Sigmoid colon (tissue), 7 donors: ENCODE results near the gene LDLRAD3. TPM values are rescaled to one million over a fixed set of nuclear protein-coding genes. Genes with fewer than 3 reads are reported as not detected.

Source experiments
- DNase-seq: peaks from one replicate; pipeline ENCODE4 v3.0.0-alpha.2; 2019
- H3K27ac ChIP-seq, 4 donors: fragments of 200-600 bp; sonication (generic); one replicate each; pipeline ENCODE4 v1.5.1; 2016 to 2019; ENCODE audit warnings: mild to moderate bottlenecking in 1 of 4
- H3K27me3 ChIP-seq, 3 donors: fragments of 200-600 bp; sonication (generic); one replicate each; pipeline ENCODE4 v1.5.1; 2019; ENCODE audit warnings: mild to moderate bottlenecking in 1 of 3
- H3K36me3 ChIP-seq, 4 donors: fragments of 200-600 bp; sonication (generic); one replicate each; pipeline ENCODE4 v1.5.1; 2016 to 2019
- H3K4me1 ChIP-seq, 4 donors: fragments of 200-600 bp; sonication (generic); one replicate each; pipeline ENCODE4 v1.5.1; 2017 to 2019
- H3K4me3 ChIP-seq, 4 donors: fragments of 200-600 bp; sonication (generic); one replicate each; pipeline ENCODE4 v1.5.1; 2017 to 2019; ENCODE audit warnings: mild to moderate bottlenecking in 2 of 4, moderate library complexity in 1 of 4
- H3K9me3 ChIP-seq, 4 donors: fragments of 200-600 bp in 3 of 4; sonication (generic) in 3 of 4; one replicate each; pipeline versions ENCODE4 v1.5.1 to v1.6.1; 2013 to 2019
- EP300 ChIP-seq, 4 donors: sonication (generic); formaldehyde crosslinking; IDR thresholded peaks; one replicate each; pipeline ENCODE4 v1.6.1; 2017; ENCODE audit warnings: antibody characterized with exemption in 4 of 4
- POLR2A ChIP-seq, 2 donors: fragments of 450-650 bp; IDR thresholded peaks; one replicate each; pipeline ENCODE4 v1.6.1; 2016; ENCODE audit warnings: antibody characterized with exemption in 2 of 2, mild to moderate bottlenecking in 2 of 2, moderate library complexity in 2 of 2
- POLR2AphosphoS5 ChIP-seq, 4 donors: sonication (generic); formaldehyde crosslinking; IDR thresholded peaks; one replicate each; pipeline ENCODE4 v1.6.1; 2017; ENCODE audit warnings: antibody characterized with exemption in 4 of 4
- WGBS, 2 donors: extraction: QIAGEN DNeasy Blood & Tissue Kit; methylation state at CpG; one replicate each; pipeline ENCODE4 v1.1.7; 2013; 5-methylcytosine and 5-hydroxymethylcytosine counted together
- intact Hi-C: fragments of 100-400 bp; cut with DNase I; formaldehyde crosslinking; loops from one replicate; pipeline ENCODE4 v1.15.1; 2023
- polyA plus RNA-seq, 3 donors: library from polyadenylated mRNA; stranded (reverse); fragments of 200-250 nt; gene quantifications; one replicate each; pipeline ENCODE4 v1.2.3, GENCODE V29; 2013
- total RNA-seq, 4 donors: library from RNA; depleted of rRNA; stranded (reverse); fragments of >200 nt; gene quantifications; one replicate each; pipeline ENCODE4 v1.1.0, GENCODE V29; 2016
- TF ChIP-seq, protein P1 (sequence below), 4 experiments: fragments of 450-650 bp in 3 of 4; fragments of 200-600 bp in 1 of 4; IDR thresholded peaks; one replicate each; pipeline ENCODE4 v1.5.1; 2016 to 2019; ENCODE audit warnings: antibody characterized with exemption in 4 of 4, mild to moderate bottlenecking in 3 of 4, moderate library complexity in 2 of 4
- donor health status: healthy with polysubstance abuse.
- donor health status: Bipolar disorder and iron deficiency.
- donor health status: healthy.

LDLRAD3 gene
- total and polyA plus RNA-seq, 7 donors, result 0.23 to 23.4 (median 10.2) TPM

DNA sequence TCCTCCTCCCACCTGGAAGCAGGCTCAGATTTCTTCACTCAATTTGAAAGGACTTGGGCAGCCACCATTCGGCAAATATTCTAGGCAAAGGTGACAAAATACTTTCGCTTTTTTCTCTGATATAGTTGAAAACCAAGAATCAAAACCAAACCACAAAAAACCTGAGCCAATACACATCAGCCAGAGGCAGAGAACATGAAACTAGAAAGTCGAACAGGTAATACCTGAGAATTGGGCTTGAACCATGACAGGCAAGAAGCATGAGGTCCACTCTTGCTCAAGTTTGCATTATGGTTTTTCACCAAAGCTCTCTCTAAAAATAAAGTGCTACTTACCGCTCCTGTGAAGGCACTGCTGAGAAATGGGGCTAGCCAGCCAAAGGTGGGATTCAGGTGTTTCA, 26.2 kb upstream of the LDLRAD3 start:
- Histone ChIP-seq H3K36me3 (no peaks in the 10 kb centered on the region), H3K27me3 (no peaks in the 10 kb centered on the region), H3K4me1 (no peaks in the 10 kb centered on the region), H3K9me3 (no peaks in the 10 kb centered on the region), H3K27ac (no peak overlapping the region), H3K4me3 (no peak overlapping the region)
- no peak for DNase-seq
- WGBS, 2 donors, result 87 to 95% methylated on average over 4 of the region's 4 CpGs
- TF ChIP-seq, protein P1, sequence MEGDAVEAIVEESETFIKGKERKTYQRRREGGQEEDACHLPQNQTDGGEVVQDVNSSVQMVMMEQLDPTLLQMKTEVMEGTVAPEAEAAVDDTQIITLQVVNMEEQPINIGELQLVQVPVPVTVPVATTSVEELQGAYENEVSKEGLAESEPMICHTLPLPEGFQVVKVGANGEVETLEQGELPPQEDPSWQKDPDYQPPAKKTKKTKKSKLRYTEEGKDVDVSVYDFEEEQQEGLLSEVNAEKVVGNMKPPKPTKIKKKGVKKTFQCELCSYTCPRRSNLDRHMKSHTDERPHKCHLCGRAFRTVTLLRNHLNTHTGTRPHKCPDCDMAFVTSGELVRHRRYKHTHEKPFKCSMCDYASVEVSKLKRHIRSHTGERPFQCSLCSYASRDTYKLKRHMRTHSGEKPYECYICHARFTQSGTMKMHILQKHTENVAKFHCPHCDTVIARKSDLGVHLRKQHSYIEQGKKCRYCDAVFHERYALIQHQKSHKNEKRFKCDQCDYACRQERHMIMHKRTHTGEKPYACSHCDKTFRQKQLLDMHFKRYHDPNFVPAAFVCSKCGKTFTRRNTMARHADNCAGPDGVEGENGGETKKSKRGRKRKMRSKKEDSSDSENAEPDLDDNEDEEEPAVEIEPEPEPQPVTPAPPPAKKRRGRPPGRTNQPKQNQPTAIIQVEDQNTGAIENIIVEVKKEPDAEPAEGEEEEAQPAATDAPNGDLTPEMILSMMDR (IDR thresholded peaks at IDR 0.05), result no peak
- no peak for TF ChIP-seq POLR2A (IDR thresholded peaks at IDR 0.05)
- no peak for TF ChIP-seq EP300 (IDR thresholded peaks at IDR 0.05)
- TF ChIP-seq POLR2AphosphoS5 (IDR thresholded peaks at IDR 0.05), result no peak
- intact Hi-C loops, result no loop called here

DNA sequence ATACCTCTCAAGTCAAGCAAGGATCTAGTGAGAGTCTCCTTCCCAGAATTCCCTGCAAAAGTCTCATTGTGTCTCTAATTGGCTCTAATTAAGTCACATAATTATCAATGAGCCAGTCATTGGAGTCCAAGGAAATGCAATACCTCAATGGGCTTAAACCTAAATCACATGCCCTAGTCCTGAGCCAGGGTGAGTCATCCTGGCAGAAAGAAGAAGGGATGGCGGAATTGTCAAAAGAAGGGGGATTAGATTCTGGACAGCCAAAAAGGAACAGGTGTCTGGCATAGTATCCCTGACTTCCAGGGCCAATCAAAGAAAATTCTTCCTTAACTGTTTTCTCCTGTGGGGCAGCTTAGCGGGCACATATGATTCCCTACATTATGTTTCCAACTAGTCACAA, 25.1 kb upstream of the LDLRAD3 start:
- no peak overlapping the region for H3K4me3 ChIP-seq
- no peak for DNase-seq
- intact Hi-C loops, result no loop called here
- WGBS, 2 donors, result 92 to 94% methylated on average over 2 of the region's 2 CpGs
- no peaks in the 10 kb centered on the region for H3K4me1 ChIP-seq
- no peaks in the 10 kb centered on the region for H3K36me3 ChIP-seq
- TF ChIP-seq EP300 (IDR thresholded peaks at IDR 0.05), result no peak
- no peak for TF ChIP-seq POLR2AphosphoS5 (IDR thresholded peaks at IDR 0.05)
- TF ChIP-seq, protein P1 (IDR thresholded peaks at IDR 0.05), result no peak
- TF ChIP-seq POLR2A (IDR thresholded peaks at IDR 0.05), result no peak
- no peak overlapping the region for H3K27ac ChIP-seq
- no peaks in the 10 kb centered on the region for H3K27me3 ChIP-seq
- H3K9me3 ChIP-seq, result no peaks in the 10 kb centered on the region

DNA sequence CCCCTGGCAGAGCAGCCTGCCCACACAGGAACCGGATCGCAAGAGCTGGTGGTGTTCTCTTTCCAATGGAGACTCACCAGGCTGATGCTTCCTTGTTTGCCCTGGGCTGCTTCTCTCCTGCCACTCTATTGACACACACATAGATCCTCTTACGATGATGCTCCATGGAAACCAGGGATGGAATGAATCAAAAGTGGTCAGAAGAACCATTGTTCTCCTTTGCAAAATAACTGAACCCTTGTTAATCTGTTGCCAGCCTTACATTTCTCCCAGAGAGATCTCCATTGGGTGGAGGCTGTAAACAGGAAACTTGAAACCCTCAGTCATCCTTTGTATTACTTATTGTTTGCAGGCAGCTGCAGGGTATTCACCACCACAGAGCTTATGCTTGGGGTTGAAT, 24.6 kb upstream of the LDLRAD3 start:
- Histone ChIP-seq H3K27me3 (no peaks in the 10 kb centered on the region), H3K27ac (no peak overlapping the region), H3K36me3 (no peaks in the 10 kb centered on the region), H3K9me3 (no peaks in the 10 kb centered on the region), H3K4me1 (no peaks in the 10 kb centered on the region), H3K4me3 (no peak overlapping the region)
- intact Hi-C loops, result no loop called here
- whole genome bisulfite sequencing, 2 donors, result 71 to 73% methylated on average over 3 of the region's 3 CpGs
- DNase-seq, result no peak
- no peak for TF ChIP-seq POLR2AphosphoS5 (IDR thresholded peaks at IDR 0.05)
- TF ChIP-seq EP300 (IDR thresholded peaks at IDR 0.05), result no peak
- no peak for TF ChIP-seq POLR2A (IDR thresholded peaks at IDR 0.05)
- TF ChIP-seq, protein P1 (IDR thresholded peaks at IDR 0.05), result no peak

DNA sequence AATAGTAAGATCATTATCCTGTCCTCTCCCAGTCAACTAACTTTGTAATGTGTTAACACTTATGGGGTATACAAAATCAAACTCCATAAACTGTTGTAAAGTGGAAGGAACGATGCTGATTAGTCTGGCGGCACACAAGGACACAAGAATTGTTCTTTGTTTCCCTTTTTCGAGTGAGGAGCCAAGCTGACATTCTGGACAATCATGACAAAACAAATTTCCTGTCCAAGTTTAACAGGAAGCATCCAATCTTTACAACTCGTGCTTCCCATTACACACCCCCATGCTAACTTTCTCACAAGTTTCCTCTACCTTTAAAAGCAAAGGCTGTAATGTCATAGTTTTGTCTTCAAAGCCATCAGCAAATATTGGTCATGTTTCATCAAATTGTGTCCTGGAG, 20.4 kb upstream of the LDLRAD3 start:
- no peak for DNase-seq
- no peak for TF ChIP-seq POLR2AphosphoS5 (IDR thresholded peaks at IDR 0.05)
- TF ChIP-seq, protein P1 (IDR thresholded peaks at IDR 0.05), result no peak
- no peak for TF ChIP-seq EP300 (IDR thresholded peaks at IDR 0.05)
- TF ChIP-seq POLR2A (IDR thresholded peaks at IDR 0.05), result no peak
- Histone ChIP-seq H3K27me3 (peaks cover 0 to under 1% (median 0%) of the 10 kb centered on the region in 3 donors), H3K4me3 (no peak overlapping the region), H3K4me1 (peaks cover 0 to 10% (median 4%) of the 10 kb centered on the region in 4 donors), H3K36me3 (no peaks in the 10 kb centered on the region), H3K9me3 (no peaks in the 10 kb centered on the region), H3K27ac (no peak overlapping the region)
- intact Hi-C loops, result no loop called here
- 21 to 34% methylated on average over 4 of the region's 4 CpGs for WGBS, 2 donors

DNA sequence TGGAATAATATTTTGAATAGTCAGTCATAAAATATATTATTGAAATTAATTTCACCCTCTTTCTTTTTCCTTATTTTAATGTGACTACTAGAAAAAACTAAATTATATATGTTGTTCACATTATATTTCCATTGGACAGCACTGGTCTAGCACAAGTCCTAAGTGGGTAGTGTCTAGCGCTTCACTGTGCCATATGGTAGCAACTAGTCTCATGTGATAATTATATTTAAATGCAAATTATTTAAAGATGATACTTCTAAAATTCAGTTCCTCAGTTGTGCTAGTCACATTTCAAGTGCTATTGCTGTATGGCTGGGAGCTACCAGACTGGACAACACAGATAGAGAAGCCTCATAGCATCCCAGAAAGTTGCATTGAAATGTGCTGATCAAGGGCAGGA, 19.1 kb upstream of the LDLRAD3 start:
- Histone ChIP-seq H3K9me3 (no peaks in the 10 kb centered on the region), H3K36me3 (no peaks in the 10 kb centered on the region), H3K27ac (no peak overlapping the region), H3K4me3 (no peak overlapping the region), H3K27me3 (peaks cover 0 to 8% (median 0%) of the 10 kb centered on the region in 3 donors), H3K4me1 (peaks cover 0 to 10% (median 4%) of the 10 kb centered on the region in 4 donors)
- 92 to 100% methylated on average over 1 of the region's 1 CpG for WGBS, 2 donors
- TF ChIP-seq POLR2A (IDR thresholded peaks at IDR 0.05) (no peak), EP300 (IDR thresholded peaks at IDR 0.05) (no peak), POLR2AphosphoS5 (IDR thresholded peaks at IDR 0.05) (no peak)
- TF ChIP-seq, protein P1 (IDR thresholded peaks at IDR 0.05), result no peak
- intact Hi-C loops, result no loop called here
- DNase-seq, result no peak
